HepG2 (cell line): Measurements from ENCODE around the gene OGFOD3. TPM values are rescaled to one million over a fixed set of nuclear protein-coding genes. Genes with fewer than 3 reads are reported as not detected.

Experiments
- AHR ChIP-seq: IDR thresholded peaks from 2 replicates; pipeline ENCODE4 v1.6.1; 2018; ENCODE audit warnings: missing genetic modification reagents, missing compliant biosample characterization
- CBFB ChIP-seq: sonication (generic); formaldehyde crosslinking; IDR thresholded peaks from 2 replicates; pipeline ENCODE4 v1.4.0; 2020; ENCODE audit warnings: missing genetic modification reagents
- CENPT ChIP-seq: sonication (generic); formaldehyde crosslinking; IDR thresholded peaks from 2 replicates; pipeline ENCODE4 v1.8.0; 2022; ENCODE audit warnings: low read depth, mild to moderate bottlenecking, moderate library complexity, missing genetic modification reagents
- CHCHD3 ChIP-seq: sonication (generic); formaldehyde crosslinking; IDR thresholded peaks from 2 replicates; pipeline ENCODE4 v1.8.0; 2022; ENCODE audit warnings: mild to moderate bottlenecking, missing genetic modification reagents, moderate library complexity
- DMAP1 ChIP-seq: IDR thresholded peaks from 2 replicates; pipeline ENCODE4 v1.6.1; 2016
- EHMT2 ChIP-seq: fragments of 200-600 bp; sonication (generic); IDR thresholded peaks from 2 replicates; pipeline ENCODE4 v1.7.0; 2017; ENCODE audit warnings: antibody characterized with exemption, low read depth, low read length, borderline replicate concordance
- HCFC1 ChIP-seq: fragments of 150-350 bp; IDR thresholded peaks from 2 replicates; pipeline ENCODE4 v1.6.1; 2014; ENCODE audit warnings: low read depth, low read length
- HDAC6 ChIP-seq: fragments of 200-600 bp; sonication (generic); IDR thresholded peaks from 2 replicates; pipeline ENCODE4 v1.7.0; 2017; ENCODE audit warnings: mild to moderate bottlenecking, antibody characterized with exemption, low read length, low read depth
- KLF11 ChIP-seq: IDR thresholded peaks from 2 replicates; pipeline ENCODE4 v1.6.1; 2016; ENCODE audit warnings: missing compliant biosample characterization
- MAZ ChIP-seq, 2 experiments: sonication (generic) in 1 of 2; formaldehyde crosslinking in 1 of 2; IDR thresholded peaks; 2 replicates each; pipeline versions ENCODE4 v1.5.0 to v1.6.1; 2012 to 2020; ENCODE audit warnings: low read depth in 2 of 2, mild to moderate bottlenecking in 2 of 2, borderline replicate concordance in 1 of 2, improper control_type of control experiment in 1 of 2, low read length in 1 of 2, missing genetic modification reagents in 1 of 2, moderate library complexity in 1 of 2
- NFYB ChIP-seq: sonication (generic); formaldehyde crosslinking; IDR thresholded peaks from 2 replicates; pipeline ENCODE4 v1.4.0; 2020; ENCODE audit warnings: missing genetic modification reagents
- ONECUT2 ChIP-seq: sonication (generic); formaldehyde crosslinking; IDR thresholded peaks from 2 replicates; pipeline ENCODE4 v1.4.0; 2020; ENCODE audit warnings: missing genetic modification reagents
- RBAK ChIP-seq: sonication (generic); formaldehyde crosslinking; IDR thresholded peaks from 2 replicates; pipeline ENCODE4 v1.5.1; 2020; ENCODE audit warnings: mild to moderate bottlenecking, missing genetic modification reagents
- RFXANK ChIP-seq: IDR thresholded peaks from 2 replicates; pipeline ENCODE4 v1.6.1; 2016
- SCMH1 ChIP-seq: sonication (generic); formaldehyde crosslinking; IDR thresholded peaks from 2 replicates; pipeline ENCODE4 v1.9.0; 2021; ENCODE audit warnings: missing genetic modification reagents, mild to moderate bottlenecking, borderline replicate concordance
- SOX6 ChIP-seq, 2 experiments: fragments of 450-650 bp in 1 of 2; sonication (generic) in 1 of 2; formaldehyde crosslinking in 1 of 2; IDR thresholded peaks; 2 replicates each; pipeline versions ENCODE4 v1.4.0 to v1.6.1; 2017 to 2020; ENCODE audit warnings: antibody characterized with exemption in 1 of 2, mild to moderate bottlenecking in 1 of 2, missing genetic modification reagents in 1 of 2
- THAP11 ChIP-seq: IDR thresholded peaks from 2 replicates; pipeline ENCODE4 v1.6.1; 2016; ENCODE audit warnings: missing biosample characterization, missing genetic modification reagents
- ZBTB20 ChIP-seq: sonication (generic); formaldehyde crosslinking; IDR thresholded peaks from 2 replicates; pipeline ENCODE4 v1.8.1; 2023; ENCODE audit warnings: missing genetic modification reagents, low read depth, mild to moderate bottlenecking, borderline replicate concordance
- ZNF333 ChIP-seq: sonication (generic); formaldehyde crosslinking; IDR thresholded peaks from 2 replicates; pipeline ENCODE4 v1.4.0; 2020; ENCODE audit warnings: mild to moderate bottlenecking, missing genetic modification reagents, borderline replicate concordance
- ZNF335 ChIP-seq: sonication (generic); formaldehyde crosslinking; IDR thresholded peaks from 2 replicates; pipeline ENCODE4 v1.4.0; 2020; ENCODE audit warnings: missing genetic modification reagents
- ZNF33B ChIP-seq: sonication (generic); formaldehyde crosslinking; IDR thresholded peaks from 2 replicates; pipeline ENCODE4 v1.5.1; 2020; ENCODE audit warnings: mild to moderate bottlenecking, missing genetic modification reagents
- ZNF382 ChIP-seq: sonication (generic); formaldehyde crosslinking; IDR thresholded peaks from 2 replicates; pipeline ENCODE4 v1.5.0; 2020; ENCODE audit warnings: missing genetic modification reagents, mild to moderate bottlenecking, borderline replicate concordance
- ZNF451 ChIP-seq: sonication (generic); formaldehyde crosslinking; IDR thresholded peaks from 2 replicates; pipeline ENCODE4 v1.5.0; 2020; ENCODE audit warnings: mild to moderate bottlenecking, missing genetic modification reagents
- ZNF747 ChIP-seq: sonication (generic); formaldehyde crosslinking; IDR thresholded peaks from 2 replicates; pipeline ENCODE4 v1.8.1; 2023; ENCODE audit warnings: missing genetic modification reagents, mild to moderate bottlenecking, borderline replicate concordance
- ZNF83 ChIP-seq: sonication (generic); formaldehyde crosslinking; IDR thresholded peaks from 2 replicates; pipeline ENCODE4 v1.4.0; 2020; ENCODE audit warnings: missing genetic modification reagents, mild to moderate bottlenecking, borderline replicate concordance
- polyA plus RNA-seq, 8 experiments: library from polyadenylated mRNA; depleted of rRNA in 3 of 8; stranded (reverse) in 7 of 8; unstranded in 1 of 8; fragments of >200 nt; fragmentation: Illumina TruSeq in 4 of 8; extraction: Trizol in 4 of 8; gene quantifications; 2 replicates each; pipeline versions ENCODE4 v1.2.1 to v1.2.3, GENCODE V29; 2011 to 2016; ENCODE audit warnings: low read depth in 4 of 8, missing spikeins in 1 of 8, mixed read lengths in 1 of 8; ENCODE audit not compliant: insufficient read depth in 1 of 8
- total RNA-seq, 5 experiments: library from RNA; depleted of rRNA; stranded (reverse); fragments of >200 nt; fragmentation: Illumina TruSeq; extraction: Trizol; gene quantifications; 2 replicates each; pipeline ENCODE4 v1.2.3, GENCODE V29; 2016; ENCODE audit warnings: low read depth in 1 of 5
- TF ChIP-seq, protein P1 (sequence below): sonication (generic); formaldehyde crosslinking; IDR thresholded peaks from 2 replicates; pipeline ENCODE4 v1.8.1; 2022; ENCODE audit warnings: mild to moderate bottlenecking, missing genetic modification reagents
- TF ChIP-seq, protein P2 (sequence below): sonication (generic); formaldehyde crosslinking; IDR thresholded peaks from 2 replicates; pipeline ENCODE4 v1.4.0; 2020; ENCODE audit warnings: mild to moderate bottlenecking, missing genetic modification reagents
- TF ChIP-seq, protein P3 (sequence below): sonication (generic); formaldehyde crosslinking; IDR thresholded peaks from 2 replicates; pipeline ENCODE4 v1.5.0; 2020; ENCODE audit warnings: missing genetic modification reagents, mild to moderate bottlenecking, borderline replicate concordance

Gene OGFOD3
- total and polyA plus RNA-seq, 2 of the 13 experiments (the other 11 are each of a cell fraction or from before 2014, with no cell fraction given), result 40.0 to 42.1 TPM

DNA sequence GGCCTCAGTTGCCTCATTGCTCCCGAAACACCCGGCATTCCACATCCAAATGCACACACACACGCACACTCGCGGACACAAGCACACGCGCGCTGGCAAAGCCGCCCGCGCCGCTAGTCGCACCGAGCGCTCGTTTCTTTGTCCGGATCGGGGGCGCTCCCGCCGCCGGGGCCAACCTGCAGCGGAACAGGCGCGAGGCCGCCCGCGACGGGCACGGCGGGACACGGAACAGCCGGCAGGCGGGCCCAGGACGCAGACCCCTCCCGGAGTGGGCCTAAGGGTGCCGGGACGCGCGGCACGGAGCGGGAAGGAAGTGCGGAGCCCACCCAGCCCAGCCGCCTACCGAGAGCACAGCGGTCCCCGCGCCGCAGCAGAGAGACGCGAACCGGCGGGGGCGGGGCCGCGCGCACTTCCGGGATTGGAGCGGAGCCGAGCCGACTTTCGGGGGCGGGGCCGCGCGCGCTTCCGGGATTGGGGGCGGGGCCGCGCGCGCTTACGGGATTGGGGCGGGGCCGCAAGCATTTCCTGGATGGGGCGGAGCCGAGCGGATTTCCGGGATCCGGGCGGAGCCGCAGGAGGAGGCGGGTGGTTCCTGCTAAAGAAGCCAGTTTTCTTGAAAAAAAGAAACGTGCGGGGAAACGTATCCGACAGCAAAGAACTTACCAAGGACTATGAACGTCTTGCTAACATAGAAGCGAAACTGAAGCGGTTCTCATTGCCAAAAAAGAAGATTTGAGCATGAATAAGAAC is 32.1 kb upstream of the OGFOD3 start, which contains the start of gene CYBC1 (continued):
- no peak; the same call in 1 of the 2 replicates for TF ChIP-seq ZNF335 (CRISPR knock-in tag)
- no peak for TF ChIP-seq EHMT2
- no peak for TF ChIP-seq RBAK (CRISPR knock-in tag)
- no peak for TF ChIP-seq HDAC6
- no peak for TF ChIP-seq ONECUT2 (CRISPR knock-in tag)
- TF ChIP-seq NFYB (CRISPR knock-in tag), result peak; percentile 32; the same call in 1 of the 2 replicates
- TF ChIP-seq SCMH1 (CRISPR knock-in tag), result no peak
- peak; percentile 66; the same call in 1 of the 2 replicates for TF ChIP-seq ZNF747 (CRISPR knock-in tag)
- peak; percentile 56; the same call in 1 of the 2 replicates for TF ChIP-seq ZNF333
- TF ChIP-seq, protein P1, sequence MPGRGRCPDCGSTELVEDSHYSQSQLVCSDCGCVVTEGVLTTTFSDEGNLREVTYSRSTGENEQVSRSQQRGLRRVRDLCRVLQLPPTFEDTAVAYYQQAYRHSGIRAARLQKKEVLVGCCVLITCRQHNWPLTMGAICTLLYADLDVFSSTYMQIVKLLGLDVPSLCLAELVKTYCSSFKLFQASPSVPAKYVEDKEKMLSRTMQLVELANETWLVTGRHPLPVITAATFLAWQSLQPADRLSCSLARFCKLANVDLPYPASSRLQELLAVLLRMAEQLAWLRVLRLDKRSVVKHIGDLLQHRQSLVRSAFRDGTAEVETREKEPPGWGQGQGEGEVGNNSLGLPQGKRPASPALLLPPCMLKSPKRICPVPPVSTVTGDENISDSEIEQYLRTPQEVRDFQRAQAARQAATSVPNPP, result peak; percentile 95
- peak; percentile 36 for TF ChIP-seq DMAP1 (CRISPR knock-in tag)
- TF ChIP-seq ZBTB20 (CRISPR knock-in tag), result peak; percentile 22; the same call in 1 of the 2 replicates
- TF ChIP-seq, protein P2, sequence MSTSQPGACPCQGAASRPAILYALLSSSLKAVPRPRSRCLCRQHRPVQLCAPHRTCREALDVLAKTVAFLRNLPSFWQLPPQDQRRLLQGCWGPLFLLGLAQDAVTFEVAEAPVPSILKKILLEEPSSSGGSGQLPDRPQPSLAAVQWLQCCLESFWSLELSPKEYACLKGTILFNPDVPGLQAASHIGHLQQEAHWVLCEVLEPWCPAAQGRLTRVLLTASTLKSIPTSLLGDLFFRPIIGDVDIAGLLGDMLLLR, result peak; percentile 93; the same call in 1 of the 2 replicates
- TF ChIP-seq ZNF83 (CRISPR knock-in tag), result 0 out of 2 replicates have a peak, but pooled peaks have one; percentile 37
- TF ChIP-seq ZNF33B (CRISPR knock-in tag), result no peak
- no peak for TF ChIP-seq KLF11 (CRISPR knock-in tag)
- TF ChIP-seq CENPT (CRISPR knock-in tag), result no peak
- TF ChIP-seq MAZ (IDR thresholded peaks at IDR 0.05; ENCODE audit: borderline replicate concordance, low read depth, low read length), result peak; percentile 87
- TF ChIP-seq MAZ (CRISPR knock-in tag; IDR thresholded peaks at IDR 0.05; ENCODE audit: low read depth), result peak; percentile 98
- TF ChIP-seq ZNF451 (CRISPR knock-in tag), result peak; percentile 93; the same call in 1 of the 2 replicates
- no peak for TF ChIP-seq SOX6 (IDR thresholded peaks at IDR 0.05)
- no peak for TF ChIP-seq SOX6 (CRISPR knock-in tag; IDR thresholded peaks at IDR 0.05)
- TF ChIP-seq CHCHD3, result no peak
- TF ChIP-seq CBFB (CRISPR knock-in tag), result peak; percentile 57; the same call in 1 of the 2 replicates
- TF ChIP-seq RFXANK (CRISPR knock-in tag), result peak; percentile 74; the same call in 1 of the 2 replicates
- TF ChIP-seq HCFC1, result no peak
- no peak for TF ChIP-seq ZNF382 (CRISPR knock-in tag)
- TF ChIP-seq, protein P3, sequence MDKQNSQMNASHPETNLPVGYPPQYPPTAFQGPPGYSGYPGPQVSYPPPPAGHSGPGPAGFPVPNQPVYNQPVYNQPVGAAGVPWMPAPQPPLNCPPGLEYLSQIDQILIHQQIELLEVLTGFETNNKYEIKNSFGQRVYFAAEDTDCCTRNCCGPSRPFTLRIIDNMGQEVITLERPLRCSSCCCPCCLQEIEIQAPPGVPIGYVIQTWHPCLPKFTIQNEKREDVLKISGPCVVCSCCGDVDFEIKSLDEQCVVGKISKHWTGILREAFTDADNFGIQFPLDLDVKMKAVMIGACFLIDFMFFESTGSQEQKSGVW (CRISPR knock-in tag), result no peak
- TF ChIP-seq THAP11 (CRISPR knock-in tag), result peak; percentile 87
- TF ChIP-seq AHR (CRISPR knock-in tag), result peak; percentile 42; the same call in 1 of the 2 replicates
